ENCODE results near the gene BCAS3.

The BCAS3 gene

GRCh38 chr17:61321344-61321743 lies 643.7 kb downstream of the BCAS3 start:
- no peaks in the 10 kb centered on the region for H3K4me1 Mint-ChIP-seq
- no peak overlapping the region for H3K4me3 Mint-ChIP-seq
- ATAC-seq (replicated peaks; ENCODE audit: extremely low read depth, poor library complexity, severe bottlenecking), result no peak
- no peaks in the 10 kb centered on the region for H3K27me3 Mint-ChIP-seq
- H3K9me3 Mint-ChIP-seq, result no peaks in the 10 kb centered on the region
- H3K36me3 Mint-ChIP-seq (ENCODE audit: insufficient read depth), result no peaks in the 10 kb centered on the region
- no peak overlapping the region for H3K27ac Mint-ChIP-seq (ENCODE audit: low read depth)
- DNase-seq (ENCODE audit: low spot score in 2 of 2), result no peak

- H3K27me3 Mint-ChIP-seq, result no peaks in the 10 kb centered on the region
- ATAC-seq (replicated peaks; ENCODE audit: extremely low read depth, poor library complexity, severe bottlenecking) (no peak), DNase-seq (ENCODE audit: low spot score in 2 of 2) (no peak)
- H3K4me1 Mint-ChIP-seq, result no peaks in the 10 kb centered on the region
- H3K36me3 Mint-ChIP-seq (ENCODE audit: insufficient read depth), result no peaks in the 10 kb centered on the region
- H3K4me3 Mint-ChIP-seq, result no peak overlapping the region
- no peaks in the 10 kb centered on the region for H3K9me3 Mint-ChIP-seq
- H3K27ac Mint-ChIP-seq (ENCODE audit: low read depth), result no peak overlapping the region
These were observed 644.8 kb downstream of the BCAS3 start for GRCh38 chr17:61322325-61323002.

GRCh38 chr17:61323003-61323908 lies 645.6 kb downstream of the BCAS3 start:
- Mint-ChIP-seq H3K27me3 (no peaks in the 10 kb centered on the region), H3K4me3 (no peak overlapping the region), H3K36me3 (ENCODE audit: insufficient read depth) (no peaks in the 10 kb centered on the region), H3K27ac (ENCODE audit: low read depth) (no peak overlapping the region), H3K4me1 (no peaks in the 10 kb centered on the region), H3K9me3 (no peaks in the 10 kb centered on the region)
- DNase-seq (ENCODE audit: low spot score in 2 of 2) (no peak), ATAC-seq (replicated peaks; ENCODE audit: extremely low read depth, poor library complexity, severe bottlenecking) (no peak)

GRCh38 chr17:61323909-61324868 lies 646.5 kb downstream of the BCAS3 start:
- Mint-ChIP-seq H3K27ac (ENCODE audit: low read depth) (no peak overlapping the region), H3K9me3 (no peaks in the 10 kb centered on the region), H3K36me3 (ENCODE audit: insufficient read depth) (no peaks in the 10 kb centered on the region), H3K4me3 (no peak overlapping the region), H3K4me1 (no peaks in the 10 kb centered on the region), H3K27me3 (no peaks in the 10 kb centered on the region)
- ATAC-seq (replicated peaks; ENCODE audit: extremely low read depth, poor library complexity, severe bottlenecking) (no peak), DNase-seq (ENCODE audit: low spot score in 2 of 2) (no peak)

- Mint-ChIP-seq H3K4me1 (no peaks in the 10 kb centered on the region), H3K4me3 (no peak overlapping the region), H3K36me3 (ENCODE audit: insufficient read depth) (no peaks in the 10 kb centered on the region), H3K27me3 (no peaks in the 10 kb centered on the region), H3K27ac (ENCODE audit: low read depth) (no peak overlapping the region), H3K9me3 (no peaks in the 10 kb centered on the region)
- ATAC-seq (replicated peaks; ENCODE audit: extremely low read depth, poor library complexity, severe bottlenecking) (no peak), DNase-seq (ENCODE audit: low spot score in 2 of 2) (no peak)
These were observed 647.3 kb downstream of the BCAS3 start for GRCh38 chr17:61324950-61325349.

GRCh38 chr17:61325382-61326073 lies 647.9 kb downstream of the BCAS3 start:
- Mint-ChIP-seq H3K9me3 (no peaks in the 10 kb centered on the region), H3K4me1 (no peaks in the 10 kb centered on the region), H3K36me3 (ENCODE audit: insufficient read depth) (no peaks in the 10 kb centered on the region), H3K27ac (ENCODE audit: low read depth) (no peak overlapping the region), H3K4me3 (no peak overlapping the region), H3K27me3 (no peaks in the 10 kb centered on the region)
- ATAC-seq (replicated peaks; ENCODE audit: extremely low read depth, poor library complexity, severe bottlenecking) (no peak), DNase-seq (ENCODE audit: low spot score in 2 of 2) (no peak)

- ATAC-seq (replicated peaks; ENCODE audit: extremely low read depth, poor library complexity, severe bottlenecking), result no peak
- Mint-ChIP-seq H3K4me1 (no peaks in the 10 kb centered on the region), H3K9me3 (no peaks in the 10 kb centered on the region), H3K27ac (ENCODE audit: low read depth) (no peak overlapping the region), H3K4me3 (no peak overlapping the region), H3K27me3 (no peaks in the 10 kb centered on the region), H3K36me3 (ENCODE audit: insufficient read depth) (no peaks in the 10 kb centered on the region)
- DNase-seq (ENCODE audit: low spot score in 2 of 2), result no peak
These were observed 648.7 kb downstream of the BCAS3 start for GRCh38 chr17:61326330-61326729.

GRCh38 chr17:61328351-61328750 lies 650.7 kb downstream of the BCAS3 start:
- Mint-ChIP-seq H3K4me3 (no peak overlapping the region), H3K4me1 (no peaks in the 10 kb centered on the region)

GRCh38 chr17:61330174-61331150 lies 652.8 kb downstream of the BCAS3 start:
- ATAC-seq (replicated peaks; ENCODE audit: extremely low read depth, poor library complexity, severe bottlenecking), result no peak
- no peak overlapping the region for H3K4me3 Mint-ChIP-seq
- H3K27me3 Mint-ChIP-seq, result no peaks in the 10 kb centered on the region
- DNase-seq (ENCODE audit: low spot score in 2 of 2), result no peak
- no peak overlapping the region for H3K27ac Mint-ChIP-seq (ENCODE audit: low read depth)
- no peaks in the 10 kb centered on the region for H3K9me3 Mint-ChIP-seq
- H3K4me1 Mint-ChIP-seq, result no peaks in the 10 kb centered on the region
- H3K36me3 Mint-ChIP-seq (ENCODE audit: insufficient read depth), result peaks cover 3% of the 10 kb centered on the region

More at GRCh38 chr17:61328351-61328750, 650.7 kb downstream of the BCAS3 start:
- ATAC-seq (replicated peaks; ENCODE audit: extremely low read depth, poor library complexity, severe bottlenecking), result no peak
- no peaks in the 10 kb centered on the region for H3K36me3 Mint-ChIP-seq (ENCODE audit: insufficient read depth)
- H3K27ac Mint-ChIP-seq (ENCODE audit: low read depth), result no peak overlapping the region
- H3K9me3 Mint-ChIP-seq, result no peaks in the 10 kb centered on the region
- no peak for DNase-seq (ENCODE audit: low spot score in 2 of 2)
- H3K27me3 Mint-ChIP-seq, result no peaks in the 10 kb centered on the region

- Mint-ChIP-seq H3K27me3 (no peaks in the 10 kb centered on the region), H3K4me3 (no peak overlapping the region), H3K9me3 (no peaks in the 10 kb centered on the region), H3K36me3 (ENCODE audit: insufficient read depth) (peaks cover 3% of the 10 kb centered on the region), H3K27ac (ENCODE audit: low read depth) (no peak overlapping the region), H3K4me1 (no peaks in the 10 kb centered on the region)
- ATAC-seq (replicated peaks; ENCODE audit: extremely low read depth, poor library complexity, severe bottlenecking) (no peak), DNase-seq (ENCODE audit: low spot score in 2 of 2) (no peak)
These were observed 653.5 kb downstream of the BCAS3 start for GRCh38 chr17:61331178-61331577.

- H3K4me1 Mint-ChIP-seq, result no peaks in the 10 kb centered on the region
These were observed 654.2 kb downstream of the BCAS3 start for GRCh38 chr17:61331886-61332285.

More at GRCh38 chr17:61331886-61332285, 654.2 kb downstream of the BCAS3 start:
- Mint-ChIP-seq H3K27ac (ENCODE audit: low read depth) (no peak overlapping the region), H3K9me3 (no peaks in the 10 kb centered on the region), H3K27me3 (no peaks in the 10 kb centered on the region), H3K36me3 (ENCODE audit: insufficient read depth) (peaks cover 3% of the 10 kb centered on the region), H3K4me3 (no peak overlapping the region)
- no peak for ATAC-seq (replicated peaks; ENCODE audit: extremely low read depth, poor library complexity, severe bottlenecking)
- DNase-seq (ENCODE audit: low spot score in 2 of 2), result no peak

All from central memory CD8-positive, alpha-beta T cell (primary cell).